ENCODE results near the gene AASDH.
A peak's percentile ranks its signal among the peaks of the same experiment; 100 is the strongest.

GRCh38 chr4:56387023-56388001 lies at the start of gene AASDH:
- TF ChIP-seq CTCF (IDR thresholded peaks at IDR 0.05) (no peak), POLR2A (IDR thresholded peaks at IDR 0.05) (peak in 1 of 2 donors; percentile 29)
